Naive thymus-derived CD8-positive, alpha-beta T cell (primary cell): ENCODE results near the gene CRIP2. TPM values are rescaled to one million over a fixed set of nuclear protein-coding genes. Genes with fewer than 3 reads are reported as not detected.
A peak's percentile ranks its signal among the peaks of the same experiment; 100 is the strongest.

Source experiments
- ATAC-seq, 2 donors: fragments of 150-1000 bp; cut with Tn5 transposase in 1 of 2; sonication (Bioruptor Pico), chemical (Tn5 transposase) in 1 of 2; 1 replicate in 1 of 2; 2 replicates in 1 of 2; pipeline ENCODE4 v1.10.0; 2021; ENCODE audit warnings: mild to moderate bottlenecking in 2 of 2, moderate library complexity in 2 of 2
- POLR2A ChIA-PET: fragments of 350-600 bp; sonication (Branson Sonifier 250); formaldehyde crosslinking; loops from one replicate; lab custom pipeline; 2021; ENCODE audit warnings: antibody characterized with exemption; lab: Charles Lee
- DNase-seq, 10 donors: peaks; one replicate each; pipeline versions ENCODE4 v3.0.0 to v3.0.0-alpha.2; 2020 to 2022
- H3K27ac Mint-ChIP-seq, 10 donors: one replicate each; pipeline ENCODE4 v1.8.0; 2020 to 2022; ENCODE audit warnings: mild to moderate bottlenecking in 10 of 10, mixed read lengths in 10 of 10, moderate library complexity in 4 of 10, inconsistent platforms in 1 of 10
- H3K27me3 Mint-ChIP-seq, 5 donors: one replicate each; pipeline ENCODE4 v1.8.0; 2021 to 2022; ENCODE audit warnings: mixed read lengths in 5 of 5
- H3K36me3 Mint-ChIP-seq, 3 donors: one replicate each; pipeline ENCODE4 v1.8.0; 2020 to 2022; ENCODE audit warnings: mixed read lengths in 3 of 3, mild to moderate bottlenecking in 2 of 3, inconsistent platforms in 1 of 3
- H3K4me1 Mint-ChIP-seq, 4 donors: one replicate each; pipeline ENCODE4 v1.8.0; 2021 to 2022; ENCODE audit warnings: mixed read lengths in 4 of 4
- H3K4me3 Mint-ChIP-seq, 10 donors: one replicate each; pipeline ENCODE4 v1.8.0; 2020 to 2022; ENCODE audit warnings: mild to moderate bottlenecking in 10 of 10, mixed read lengths in 10 of 10, moderate library complexity in 6 of 10, inconsistent platforms in 1 of 10
- H3K9me3 Mint-ChIP-seq, 9 donors: one replicate each; pipeline ENCODE4 v1.8.0; 2020 to 2022; ENCODE audit warnings: mixed read lengths in 9 of 9, mild to moderate bottlenecking in 3 of 9, inconsistent platforms in 1 of 9, moderate library complexity in 1 of 9
- polyA plus RNA-seq, 3 donors: library from polyadenylated mRNA; unstranded; fragments of 300-500 nt; fragmentation: Illumina TruSeq; gene quantifications; one replicate each; pipeline ENCODE4 v1.2.3, GENCODE V29; 2021
- total RNA-seq, 8 experiments: library from RNA in 2 of 8; stranded (reverse) in 2 of 8; gene quantifications; one replicate each; pipeline ENCODE4 v1.2.3 and lab custom pipeline; 2021 to 2026

CRIP2 gene
- total and polyA plus RNA-seq, 5 experiments from 2014 or later, result 2.2 to 86.9 (median 21.1) TPM

DNA sequence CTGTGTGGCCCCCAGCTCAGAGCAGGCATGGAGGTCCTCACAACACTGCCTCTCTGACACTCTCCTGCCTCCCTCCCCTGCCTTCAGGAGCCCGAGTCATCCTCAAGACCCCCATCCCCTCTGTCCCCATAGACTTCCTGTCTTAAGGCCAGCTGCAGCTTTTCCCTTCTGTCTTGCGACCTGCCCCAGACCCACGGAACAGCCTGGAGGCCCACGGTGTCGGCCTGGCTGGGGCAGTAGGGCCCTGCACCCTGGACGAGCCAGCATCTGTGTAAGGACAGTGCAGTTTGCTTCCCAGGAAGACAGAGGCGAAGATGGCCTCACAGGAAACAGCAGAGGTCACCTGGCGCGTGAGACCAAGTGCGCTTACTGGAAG lies 26.1 kb downstream of the CRIP2 start:
- H3K36me3 Mint-ChIP-seq, result peaks cover 0 to 2% (median 0%) of the 10 kb centered on the region in 3 donors
- H3K9me3 Mint-ChIP-seq, result no peaks in the 10 kb centered on the region
- no peaks in the 10 kb centered on the region for H3K4me1 Mint-ChIP-seq
- POLR2A ChIA-PET, result no interaction called here
- H3K27me3 Mint-ChIP-seq, result peaks cover 0 to 9% (median 0%) of the 10 kb centered on the region in 5 donors
- no peak for ATAC-seq
- peak in 1 of 10 donors; percentile 24 for DNase-seq
- H3K27ac Mint-ChIP-seq, result peak overlapping the region in 4 of 10 donors; percentile 13 to 52 (median 24)
- H3K4me3 Mint-ChIP-seq, result no peak overlapping the region

DNA sequence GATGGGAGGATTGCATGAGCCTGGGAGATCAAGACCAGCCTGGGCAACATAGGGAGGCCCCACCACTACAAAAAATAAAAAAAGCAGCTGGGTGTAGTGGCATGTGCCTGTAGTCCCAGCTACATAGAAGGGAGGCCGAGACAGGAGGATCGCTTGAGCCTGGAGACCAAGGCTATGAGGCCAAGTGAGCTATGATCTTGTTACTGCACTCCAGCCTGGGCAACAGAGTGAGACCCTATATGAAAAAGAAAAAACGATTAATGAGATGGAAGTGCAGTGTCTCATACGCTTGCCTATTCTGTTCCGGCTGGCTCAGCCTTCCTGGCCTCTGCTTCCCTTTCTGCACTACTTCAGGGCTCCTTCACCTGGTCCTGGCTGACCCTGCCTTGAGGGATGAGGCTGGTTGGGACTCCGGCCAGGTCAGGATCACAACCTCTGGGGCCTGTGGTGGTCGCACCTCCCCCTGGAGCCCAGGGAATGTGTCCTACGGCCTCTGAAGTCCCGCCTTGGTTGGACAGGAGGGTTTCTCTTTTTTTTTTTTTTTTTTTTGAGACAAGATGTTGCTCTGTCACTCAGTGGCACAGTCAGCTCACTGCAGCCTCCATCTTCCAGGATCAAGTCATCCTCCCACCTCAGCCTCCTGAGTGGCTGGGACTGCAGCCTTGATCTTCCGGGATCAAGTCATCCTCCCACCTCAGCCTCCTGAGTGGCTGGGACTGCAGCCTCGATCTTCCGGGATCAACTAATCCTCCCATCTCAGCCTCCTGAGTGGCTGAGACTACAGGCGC lies 27.1 kb downstream of the CRIP2 start:
- peaks cover 0 to 9% (median 0%) of the 10 kb centered on the region in 5 donors for H3K27me3 Mint-ChIP-seq
- DNase-seq, result peak in 1 of 10 donors; percentile 42
- H3K27ac Mint-ChIP-seq, result peak overlapping the region in 1 of 10 donors; percentile 65
- no peak for ATAC-seq
- POLR2A ChIA-PET, result interaction anchor here (1.2 kb wide), 1 partner anchor 21 kb away, joined by 3 read pairs; no protein-coding TSS in a partner anchor
- no peaks in the 10 kb centered on the region for H3K4me1 Mint-ChIP-seq
- peaks cover 0 to 2% (median 0%) of the 10 kb centered on the region in 3 donors for H3K36me3 Mint-ChIP-seq
- H3K4me3 Mint-ChIP-seq, result no peak overlapping the region
- H3K9me3 Mint-ChIP-seq, result no peaks in the 10 kb centered on the region

- Mint-ChIP-seq H3K27me3 (peaks cover 0 to 15% (median 2%) of the 10 kb centered on the region in 5 donors), H3K36me3 (peaks cover 0 to 2% (median 0%) of the 10 kb centered on the region in 3 donors), H3K4me3 (no peak overlapping the region), H3K9me3 (no peaks in the 10 kb centered on the region), H3K27ac (peak overlapping the region in 4 of 10 donors; percentile 13 to 73 (median 44)), H3K4me1 (peaks cover 0 to 1% (median 0%) of the 10 kb centered on the region in 4 donors)
- POLR2A ChIA-PET, result interaction anchor here (1.2 kb wide), 1 partner anchor 22 kb away, joined by 3 read pairs; no protein-coding TSS in a partner anchor
- ATAC-seq, result no peak
- peak in 1 of 10 donors; percentile 31 for DNase-seq
These were observed 28.1 kb downstream of the CRIP2 start for GRCh38 chr14:105502446-105503295.

DNA sequence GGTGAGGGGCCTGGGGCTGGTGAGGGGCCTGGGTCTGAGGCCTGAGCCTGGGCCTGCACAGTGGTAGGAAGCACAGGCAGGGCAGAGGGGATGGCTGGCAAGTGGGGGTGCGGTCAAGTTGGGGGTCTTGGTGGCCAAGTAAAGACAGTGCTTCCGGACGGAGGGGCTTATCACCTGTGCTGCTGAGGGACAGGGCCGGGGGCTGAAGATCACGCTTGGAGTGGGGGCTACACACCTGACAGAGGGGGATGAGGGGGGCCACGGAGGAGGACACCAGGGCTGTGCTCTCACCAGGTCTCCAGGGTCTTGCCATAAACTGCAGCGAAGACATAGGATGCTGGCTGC lies 28.6 kb downstream of the CRIP2 start:
- peaks cover 0 to 1% (median 0%) of the 10 kb centered on the region in 3 donors for H3K36me3 Mint-ChIP-seq
- POLR2A ChIA-PET, result no interaction called here
- no peaks in the 10 kb centered on the region for H3K9me3 Mint-ChIP-seq
- H3K27ac Mint-ChIP-seq, result no peak overlapping the region
- H3K4me3 Mint-ChIP-seq, result no peak overlapping the region
- DNase-seq, result peak in 1 of 10 donors; percentile 34
- H3K4me1 Mint-ChIP-seq, result peaks cover 0 to 3% (median under 1%) of the 10 kb centered on the region in 4 donors
- ATAC-seq, result no peak
- H3K27me3 Mint-ChIP-seq, result peaks cover 3 to 21% (median 6%) of the 10 kb centered on the region in 5 donors

DNA sequence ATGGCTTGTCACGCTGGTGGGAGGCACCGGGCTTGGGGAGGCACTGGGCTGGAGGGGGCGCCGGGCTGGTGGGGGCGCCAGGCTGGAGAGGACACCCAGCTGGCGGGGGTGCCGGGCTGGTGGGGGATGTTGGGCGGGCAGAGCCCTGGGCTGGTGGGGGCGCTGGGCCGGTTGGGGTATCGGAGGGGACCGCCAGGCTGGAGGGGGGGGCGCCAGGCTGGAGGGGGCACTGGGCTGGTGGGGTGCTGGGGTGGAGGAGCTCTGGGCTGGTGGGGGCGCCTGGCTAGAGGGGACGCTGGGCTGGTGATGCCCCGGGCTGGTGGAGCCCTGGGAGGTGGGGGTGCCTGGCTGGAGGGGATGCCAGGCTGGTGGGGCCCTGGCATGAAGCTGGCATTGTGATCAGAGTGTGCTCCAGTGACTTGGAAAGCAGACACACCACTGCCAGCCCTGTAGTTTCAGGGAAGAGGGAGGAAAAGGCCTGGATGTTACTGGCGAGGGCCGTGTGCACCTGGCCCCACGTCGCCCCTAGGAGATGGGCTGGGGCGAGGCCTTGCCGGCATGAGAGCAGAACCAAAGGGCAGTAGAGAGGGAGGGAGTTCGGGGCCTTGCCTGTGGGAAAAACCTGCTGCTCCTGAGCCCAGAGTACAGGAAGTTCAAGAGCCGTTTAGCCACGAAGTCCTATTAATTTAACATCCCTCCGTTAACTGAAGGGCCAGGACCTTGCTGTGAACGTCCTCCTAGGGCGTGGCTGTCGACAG lies 29.5 kb downstream of the CRIP2 start:
- Mint-ChIP-seq H3K4me3 (no peak overlapping the region), H3K36me3 (no peaks in the 10 kb centered on the region), H3K27me3 (peaks cover 7 to 30% (median 10%) of the 10 kb centered on the region in 5 donors), H3K9me3 (no peaks in the 10 kb centered on the region), H3K27ac (no peak overlapping the region), H3K4me1 (peaks cover 0 to 3% (median under 1%) of the 10 kb centered on the region in 4 donors)
- ATAC-seq, result no peak
- peak in 1 of 10 donors; percentile 45 for DNase-seq
- POLR2A ChIA-PET, result no interaction called here

GRCh38 chr14:105505101-105505500 lies 30.5 kb downstream of the CRIP2 start:
- no peaks in the 10 kb centered on the region for H3K36me3 Mint-ChIP-seq
- ATAC-seq (no peak), DNase-seq (peak in 1 of 10 donors; percentile 16)
- peaks cover 7 to 31% (median 10%) of the 10 kb centered on the region in 5 donors for H3K27me3 Mint-ChIP-seq
- peaks cover 0 to 3% (median under 1%) of the 10 kb centered on the region in 4 donors for H3K4me1 Mint-ChIP-seq
- no peak overlapping the region for H3K27ac Mint-ChIP-seq
- H3K4me3 Mint-ChIP-seq, result no peak overlapping the region
- POLR2A ChIA-PET, result no interaction called here
- no peaks in the 10 kb centered on the region for H3K9me3 Mint-ChIP-seq

DNA sequence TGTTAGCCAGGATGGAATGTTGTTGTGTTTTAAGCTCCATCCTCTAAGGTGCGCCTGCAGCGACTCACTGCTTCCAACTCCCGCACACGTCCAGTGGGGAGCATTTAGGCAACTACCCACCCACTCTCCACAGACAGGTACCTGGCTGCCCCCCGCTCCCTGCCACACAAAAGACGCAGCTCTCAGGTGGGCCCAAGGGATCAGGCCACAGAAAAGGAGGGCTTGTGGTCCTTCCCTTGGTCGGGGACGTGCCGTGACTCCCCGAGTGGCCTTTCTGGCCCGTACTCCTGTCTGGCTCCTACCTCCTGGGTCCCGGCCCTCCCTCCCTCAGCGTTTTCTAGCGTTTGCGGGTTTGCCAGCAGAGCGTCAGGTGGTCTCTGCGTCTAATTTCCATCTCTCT lies 32.6 kb downstream of the CRIP2 start:
- no peaks in the 10 kb centered on the region for H3K36me3 Mint-ChIP-seq

GRCh38 chr14:105508069-105508468 lies 33.4 kb downstream of the CRIP2 start:
- H3K4me1 Mint-ChIP-seq, result peaks cover 0 to 3% (median under 1%) of the 10 kb centered on the region in 4 donors
- H3K9me3 Mint-ChIP-seq, result no peaks in the 10 kb centered on the region
- POLR2A ChIA-PET, result no interaction called here
- H3K27ac Mint-ChIP-seq, result no peak overlapping the region
- H3K27me3 Mint-ChIP-seq, result peaks cover 13 to 48% (median 21%) of the 10 kb centered on the region in 5 donors
- H3K36me3 Mint-ChIP-seq, result no peaks in the 10 kb centered on the region
- peak in 1 of 10 donors; percentile 34 for DNase-seq
- no peak overlapping the region for H3K4me3 Mint-ChIP-seq
- ATAC-seq, result no peak

More for the DNA sequence above, 32.6 kb downstream of the CRIP2 start:
- Mint-ChIP-seq H3K27me3 (peaks cover 10 to 42% (median 19%) of the 10 kb centered on the region in 5 donors), H3K27ac (peak overlapping the region in 1 of 10 donors; percentile 5), H3K4me3 (no peak overlapping the region), H3K4me1 (peaks cover 0 to 3% (median under 1%) of the 10 kb centered on the region in 4 donors), H3K9me3 (no peaks in the 10 kb centered on the region)
- ATAC-seq (no peak), DNase-seq (peak in 1 of 10 donors; percentile 35)
- POLR2A ChIA-PET, result interaction anchor here (0.6 kb wide), 1 partner anchor 421 kb away, joined by 8 read pairs; no protein-coding TSS in a partner anchor

- Mint-ChIP-seq H3K9me3 (no peaks in the 10 kb centered on the region), H3K36me3 (no peaks in the 10 kb centered on the region), H3K4me3 (no peak overlapping the region), H3K27me3 (peaks cover 13 to 51% (median 24%) of the 10 kb centered on the region in 5 donors), H3K27ac (peak overlapping the region in 1 of 10 donors; percentile 82), H3K4me1 (peaks cover 0 to 3% (median under 1%) of the 10 kb centered on the region in 4 donors)
- DNase-seq, result no peak
- POLR2A ChIA-PET, result no interaction called here
- no peak for ATAC-seq
These were observed 34.0 kb downstream of the CRIP2 start for GRCh38 chr14:105508601-105509000.

- no peak overlapping the region for H3K4me3 Mint-ChIP-seq
- H3K9me3 Mint-ChIP-seq, result peaks cover 0 to 2% (median 0%) of the 10 kb centered on the region in 9 donors
- H3K36me3 Mint-ChIP-seq, result no peaks in the 10 kb centered on the region
- POLR2A ChIA-PET, result no interaction called here
- H3K4me1 Mint-ChIP-seq, result no peaks in the 10 kb centered on the region
- no peak overlapping the region for H3K27ac Mint-ChIP-seq
- ATAC-seq (no peak), DNase-seq (no peak)
- peaks cover 19 to 43% (median 22%) of the 10 kb centered on the region in 5 donors for H3K27me3 Mint-ChIP-seq
These were observed 42.5 kb downstream of the CRIP2 start for GRCh38 chr14:105517096-105517495.

DNA sequence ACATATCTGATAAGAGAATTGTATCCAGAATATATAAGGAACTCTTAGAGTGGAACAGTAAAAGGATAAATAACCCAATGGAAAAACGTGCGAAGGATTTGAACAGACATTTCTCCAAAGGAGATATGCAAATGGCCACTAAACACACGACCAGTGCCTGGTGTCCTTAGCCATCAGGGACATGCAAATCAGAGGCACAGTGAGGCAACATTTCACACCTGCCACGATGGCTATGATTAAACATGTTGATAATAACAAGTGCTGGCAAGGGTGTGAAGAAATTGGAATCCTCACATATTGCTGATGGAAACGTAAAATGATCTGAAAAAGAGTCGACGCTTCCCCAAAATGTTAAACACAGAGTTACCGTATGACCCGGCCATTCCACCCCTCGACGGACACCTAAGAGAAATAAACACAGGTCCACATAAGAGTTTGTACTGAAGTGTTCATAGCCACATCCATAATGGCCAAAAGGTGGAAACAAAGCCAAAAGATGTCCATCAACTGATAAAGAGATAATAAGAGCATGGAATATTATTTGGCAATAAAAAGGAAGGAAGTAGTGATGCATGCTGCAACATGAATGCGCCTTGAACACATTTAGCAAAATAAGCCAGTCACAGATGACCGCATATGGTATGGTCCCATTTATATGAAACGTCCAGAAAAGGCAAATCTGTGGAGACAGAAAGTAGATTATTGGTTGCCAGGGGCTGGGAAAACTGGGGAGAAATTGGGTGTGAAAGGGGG lies 45.5 kb downstream of the CRIP2 start:
- Mint-ChIP-seq H3K4me3 (no peak overlapping the region), H3K27me3 (peaks cover 13 to 29% (median 17%) of the 10 kb centered on the region in 5 donors), H3K27ac (no peak overlapping the region), H3K4me1 (no peaks in the 10 kb centered on the region), H3K9me3 (peaks cover 0 to 8% (median 3%) of the 10 kb centered on the region in 9 donors), H3K36me3 (no peaks in the 10 kb centered on the region)
- DNase-seq, result no peak
- no peak for ATAC-seq
- POLR2A ChIA-PET, result interaction anchor here (0.7 kb wide), 1 partner anchor 633 kb away, joined by 3 read pairs; no protein-coding TSS in a partner anchor
